Nephron (organoid): ENCODE measurements around the gene LAMTOR3.

Experiments
- H3K27ac Mint-ChIP-seq, 3 experiments: 2 replicates each; pipeline ENCODE4 v1.8.0; 2020; ENCODE audit warnings: mixed read lengths in 3 of 3, mild to moderate bottlenecking in 2 of 3, moderate library complexity in 1 of 3
- H3K27me3 Mint-ChIP-seq: 2 replicates; pipeline ENCODE4 v1.8.0; 2021; ENCODE audit warnings: low read depth, mild to moderate bottlenecking, moderate library complexity, mixed read lengths
- H3K36me3 Mint-ChIP-seq: 2 replicates; pipeline ENCODE4 v1.8.0; 2020; ENCODE audit warnings: low read depth, mixed read lengths
- H3K4me1 Mint-ChIP-seq: 2 replicates; pipeline ENCODE4 v1.8.0; 2020; ENCODE audit warnings: mixed read lengths
- H3K4me3 Mint-ChIP-seq, 3 experiments: 2 replicates each; pipeline ENCODE4 v1.8.0; 2020; ENCODE audit warnings: mild to moderate bottlenecking in 3 of 3, mixed read lengths in 3 of 3, moderate library complexity in 2 of 3
- H3K9me3 Mint-ChIP-seq: 2 replicates; pipeline ENCODE4 v1.8.0; 2020; ENCODE audit warnings: mixed read lengths
- TF ChIP-seq, protein P1 (sequence below), 3 experiments: fragments of 200-600 bp; sonication (generic); IDR thresholded peaks; one replicate each; pipeline ENCODE4 v1.5.0; 2021; ENCODE audit warnings: antibody characterized with exemption in 3 of 3; ENCODE audit not compliant: unreplicated experiment in 3 of 3

The LAMTOR3 gene

DNA sequence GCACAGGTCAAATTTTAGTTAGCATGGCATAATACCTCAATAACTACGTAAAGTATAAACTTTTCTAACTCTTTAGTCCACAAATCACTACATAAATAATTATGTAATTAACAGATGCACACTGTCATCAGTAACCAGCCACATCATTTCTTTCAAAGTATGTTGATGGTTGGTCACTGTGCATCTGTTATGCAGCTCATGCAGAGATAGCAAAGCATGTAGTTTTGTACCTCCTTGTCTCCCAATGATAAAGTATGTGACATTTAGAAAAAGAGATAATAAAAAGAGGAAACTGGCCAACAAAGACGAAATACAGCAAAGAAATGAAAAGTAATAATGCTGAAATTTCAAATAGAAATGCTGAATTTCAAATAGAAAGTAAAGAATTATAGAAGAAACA lies 2.9 kb downstream of the LAMTOR3 start:
- H3K9me3 Mint-ChIP-seq: no peaks in the 10 kb centered on the region
- no peaks in the 10 kb centered on the region for H3K27me3 Mint-ChIP-seq
- H3K36me3 Mint-ChIP-seq: peaks cover 3% of the 10 kb centered on the region
- peak overlapping the region; percentile 50 to 74 (median 65) for H3K4me3 Mint-ChIP-seq
- H3K27ac Mint-ChIP-seq: no peak overlapping the region
- TF ChIP-seq, protein P1, sequence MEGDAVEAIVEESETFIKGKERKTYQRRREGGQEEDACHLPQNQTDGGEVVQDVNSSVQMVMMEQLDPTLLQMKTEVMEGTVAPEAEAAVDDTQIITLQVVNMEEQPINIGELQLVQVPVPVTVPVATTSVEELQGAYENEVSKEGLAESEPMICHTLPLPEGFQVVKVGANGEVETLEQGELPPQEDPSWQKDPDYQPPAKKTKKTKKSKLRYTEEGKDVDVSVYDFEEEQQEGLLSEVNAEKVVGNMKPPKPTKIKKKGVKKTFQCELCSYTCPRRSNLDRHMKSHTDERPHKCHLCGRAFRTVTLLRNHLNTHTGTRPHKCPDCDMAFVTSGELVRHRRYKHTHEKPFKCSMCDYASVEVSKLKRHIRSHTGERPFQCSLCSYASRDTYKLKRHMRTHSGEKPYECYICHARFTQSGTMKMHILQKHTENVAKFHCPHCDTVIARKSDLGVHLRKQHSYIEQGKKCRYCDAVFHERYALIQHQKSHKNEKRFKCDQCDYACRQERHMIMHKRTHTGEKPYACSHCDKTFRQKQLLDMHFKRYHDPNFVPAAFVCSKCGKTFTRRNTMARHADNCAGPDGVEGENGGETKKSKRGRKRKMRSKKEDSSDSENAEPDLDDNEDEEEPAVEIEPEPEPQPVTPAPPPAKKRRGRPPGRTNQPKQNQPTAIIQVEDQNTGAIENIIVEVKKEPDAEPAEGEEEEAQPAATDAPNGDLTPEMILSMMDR (IDR thresholded peaks at IDR 0.05; ENCODE audit: unreplicated experiment in 3 of 3): no peak
- H3K4me1 Mint-ChIP-seq: peaks cover 38% of the 10 kb centered on the region

DNA sequence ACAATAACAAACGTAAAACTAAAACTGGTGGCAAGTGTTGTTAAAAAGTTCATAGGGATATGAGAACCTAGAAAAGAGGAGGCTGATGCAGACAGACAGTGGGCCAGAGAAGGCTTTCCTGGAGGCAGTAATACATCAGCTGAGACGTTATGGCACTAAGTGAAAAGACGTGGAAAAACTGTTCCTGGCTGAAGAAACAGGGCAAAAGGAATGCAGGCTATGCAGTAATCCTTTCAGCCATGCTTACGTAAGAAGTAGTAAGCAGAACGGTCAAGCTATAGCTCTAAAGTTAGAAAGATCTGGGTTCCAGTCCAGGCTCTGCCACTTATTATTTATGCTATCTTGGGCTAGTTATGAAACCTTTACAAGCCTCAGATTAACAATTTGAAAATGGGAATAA lies 6.4 kb downstream of the LAMTOR3 start:
- H3K27ac Mint-ChIP-seq: no peak overlapping the region
- peaks cover 3% of the 10 kb centered on the region for H3K36me3 Mint-ChIP-seq
- no peaks in the 10 kb centered on the region for H3K27me3 Mint-ChIP-seq
- no peaks in the 10 kb centered on the region for H3K9me3 Mint-ChIP-seq
- peaks cover 14% of the 10 kb centered on the region for H3K4me1 Mint-ChIP-seq
- TF ChIP-seq, protein P1 (IDR thresholded peaks at IDR 0.05; ENCODE audit: unreplicated experiment in 3 of 3): no peak
- H3K4me3 Mint-ChIP-seq: no peak overlapping the region

DNA sequence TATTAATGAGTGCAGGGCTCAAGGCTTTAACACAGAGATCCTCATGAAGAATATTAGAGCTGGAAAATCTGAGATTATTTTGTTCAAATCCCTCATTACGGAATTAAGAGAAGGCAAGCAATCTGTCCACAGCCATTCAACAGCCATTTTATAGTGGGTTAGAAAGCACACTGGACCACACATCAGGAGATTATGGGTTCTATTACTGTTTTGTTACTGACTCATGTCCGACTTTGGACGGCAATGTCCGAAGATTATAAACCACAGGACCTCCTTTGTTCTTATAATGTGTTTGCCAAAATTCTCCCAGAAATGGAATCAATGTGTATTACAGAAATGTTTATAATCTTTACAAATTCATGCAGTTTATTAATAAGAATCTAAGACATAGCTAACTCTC lies 8.1 kb downstream of the LAMTOR3 start:
- no peak overlapping the region for H3K27ac Mint-ChIP-seq
- no peak overlapping the region for H3K4me3 Mint-ChIP-seq
- peaks cover 3% of the 10 kb centered on the region for H3K4me1 Mint-ChIP-seq
- H3K9me3 Mint-ChIP-seq: no peaks in the 10 kb centered on the region
- H3K36me3 Mint-ChIP-seq: peaks cover 10% of the 10 kb centered on the region
- H3K27me3 Mint-ChIP-seq: no peaks in the 10 kb centered on the region
- TF ChIP-seq, protein P1 (IDR thresholded peaks at IDR 0.05; ENCODE audit: unreplicated experiment in 3 of 3): no peak

DNA sequence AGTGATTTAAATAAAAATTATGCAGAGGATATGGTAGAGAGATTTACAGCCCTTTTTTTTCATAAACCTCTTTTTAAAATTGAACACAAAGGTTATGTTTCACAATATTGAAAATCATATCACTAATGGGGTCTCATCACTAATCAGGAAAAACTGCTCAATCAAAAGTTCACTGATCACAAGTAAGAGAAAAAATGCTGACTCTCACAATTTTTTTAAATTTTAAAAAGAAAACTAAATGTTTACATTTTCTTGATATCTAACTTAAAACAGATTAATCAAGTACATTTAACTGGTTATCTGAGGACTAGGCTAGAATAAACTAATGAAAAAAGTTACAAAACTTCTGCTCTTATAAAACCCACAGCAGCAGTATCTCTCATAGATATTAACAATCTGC lies 8.5 kb downstream of the LAMTOR3 start:
- H3K4me1 Mint-ChIP-seq: no peaks in the 10 kb centered on the region
- H3K4me3 Mint-ChIP-seq: no peak overlapping the region
- no peaks in the 10 kb centered on the region for H3K9me3 Mint-ChIP-seq
- peaks cover 11% of the 10 kb centered on the region for H3K36me3 Mint-ChIP-seq
- no peak overlapping the region for H3K27ac Mint-ChIP-seq
- TF ChIP-seq, protein P1 (IDR thresholded peaks at IDR 0.05; ENCODE audit: unreplicated experiment in 3 of 3): no peak
- no peaks in the 10 kb centered on the region for H3K27me3 Mint-ChIP-seq

DNA sequence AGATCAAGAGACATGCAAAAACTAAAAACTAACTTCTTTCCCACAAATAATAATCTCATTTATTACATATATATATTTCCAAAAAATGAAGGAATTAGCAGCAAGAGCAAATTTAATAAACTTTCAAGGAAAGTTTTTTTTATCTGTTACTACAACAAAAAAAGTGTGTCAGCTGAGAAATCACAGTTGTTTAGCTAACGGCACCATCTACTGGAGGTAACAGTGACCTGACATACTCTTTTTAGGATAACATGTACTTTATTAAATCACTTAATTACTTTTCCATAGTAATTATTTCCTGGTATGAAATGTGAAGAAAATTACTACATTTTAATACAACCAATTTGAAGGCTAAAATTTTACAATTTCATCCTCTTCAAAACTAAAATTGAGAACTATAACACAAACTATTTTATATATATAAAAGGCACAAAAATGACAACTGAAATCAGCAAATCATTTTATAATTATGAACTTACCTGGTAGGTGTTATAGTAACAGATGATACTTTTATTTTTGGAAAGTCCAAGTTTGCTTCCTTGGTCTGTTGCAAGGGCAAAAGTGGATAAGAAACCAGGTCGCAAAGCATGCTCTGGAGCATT lies 9.1 kb downstream of the LAMTOR3 start:
- H3K4me3 Mint-ChIP-seq: no peak overlapping the region
- H3K27me3 Mint-ChIP-seq: no peaks in the 10 kb centered on the region
- no peak overlapping the region for H3K27ac Mint-ChIP-seq
- H3K9me3 Mint-ChIP-seq: no peaks in the 10 kb centered on the region
- TF ChIP-seq, protein P1 (IDR thresholded peaks at IDR 0.05; ENCODE audit: unreplicated experiment in 3 of 3): peak; percentile 46 to 66 (median 49)
- H3K4me1 Mint-ChIP-seq: no peaks in the 10 kb centered on the region
- H3K36me3 Mint-ChIP-seq: peaks cover 16% of the 10 kb centered on the region

DNA sequence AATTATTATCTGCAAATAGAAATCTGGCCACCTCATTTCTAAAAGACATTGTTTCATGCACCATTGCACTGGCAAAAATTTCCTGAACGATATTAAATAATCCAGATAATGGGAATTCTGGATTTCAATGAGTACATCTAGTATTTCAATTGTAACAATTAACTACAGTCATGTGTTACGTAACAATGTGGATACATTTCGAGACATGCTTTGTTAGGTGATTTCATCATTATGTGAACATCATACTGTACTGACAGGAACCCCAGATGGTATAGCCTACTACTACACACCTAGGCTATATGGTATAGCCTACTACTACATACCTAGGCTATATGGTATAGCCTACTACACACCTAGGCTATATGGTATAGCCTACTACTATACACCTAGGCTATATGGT lies 14.8 kb downstream of the LAMTOR3 start:
- Mint-ChIP-seq H3K4me3 (no peak overlapping the region), H3K4me1 (peaks cover 4% of the 10 kb centered on the region), H3K9me3 (no peaks in the 10 kb centered on the region), H3K27ac (peak overlapping the region in 2 of 3 experiments; percentile 87 to 90), H3K36me3 (peaks cover 29% of the 10 kb centered on the region), H3K27me3 (no peaks in the 10 kb centered on the region)
- TF ChIP-seq, protein P1 (IDR thresholded peaks at IDR 0.05; ENCODE audit: unreplicated experiment in 3 of 3): no peak
